ENCODE measurements around the gene CLIP2. TPM values are rescaled to one million over a fixed set of nuclear protein-coding genes. Genes with fewer than 3 reads are reported as not detected.
"Not testable (repeated sequence)": the region's sequence is repeated elsewhere in the genome, so short reads cannot be mapped to it uniquely, and the experiment has no call there.

The CLIP2 gene
- total and polyA plus RNA-seq, 8 donors, result 20.6 to 32.8 (median 25.6) TPM

DNA sequence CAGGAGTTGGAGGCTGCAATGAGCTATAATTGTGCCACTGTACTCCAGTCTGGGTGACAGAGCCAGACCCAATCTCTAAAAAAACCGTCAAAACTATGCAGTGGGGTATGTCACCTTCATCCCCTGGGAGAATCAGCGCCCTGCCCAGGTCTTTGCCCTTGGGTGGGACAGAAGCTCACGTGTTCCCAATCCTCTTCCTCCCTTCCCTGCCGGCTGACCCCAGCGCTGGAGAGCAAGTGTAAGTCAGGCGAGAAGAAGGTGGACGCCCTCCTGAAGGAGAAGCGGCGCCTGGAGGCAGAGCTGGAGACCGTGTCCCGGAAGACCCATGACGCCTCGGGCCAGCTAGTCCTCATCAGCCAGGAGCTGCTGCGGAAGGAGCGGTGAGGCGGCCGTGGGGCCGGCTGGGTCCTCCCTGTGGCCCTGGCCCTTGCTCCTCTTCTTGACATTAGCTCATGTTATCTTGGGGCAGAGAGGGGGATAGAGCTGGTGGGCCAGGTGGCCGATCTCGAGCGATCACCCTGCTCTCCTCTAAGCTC lies 99.7 kb downstream of the CLIP2 start:
- H3K27ac ChIP-seq, result no peak overlapping the region
- H3K36me3 ChIP-seq, result peaks cover 0 to 27% of the 10 kb centered on the region in 2 donors
- no peak for ATAC-seq
- intact Hi-C loops (cut with DNase I), result loop anchor here in 1 of 2 donors (10.0 kb wide), 1 partner anchor 314 kb away; no protein-coding TSS in a partner anchor
- TF ChIP-seq, protein P1, sequence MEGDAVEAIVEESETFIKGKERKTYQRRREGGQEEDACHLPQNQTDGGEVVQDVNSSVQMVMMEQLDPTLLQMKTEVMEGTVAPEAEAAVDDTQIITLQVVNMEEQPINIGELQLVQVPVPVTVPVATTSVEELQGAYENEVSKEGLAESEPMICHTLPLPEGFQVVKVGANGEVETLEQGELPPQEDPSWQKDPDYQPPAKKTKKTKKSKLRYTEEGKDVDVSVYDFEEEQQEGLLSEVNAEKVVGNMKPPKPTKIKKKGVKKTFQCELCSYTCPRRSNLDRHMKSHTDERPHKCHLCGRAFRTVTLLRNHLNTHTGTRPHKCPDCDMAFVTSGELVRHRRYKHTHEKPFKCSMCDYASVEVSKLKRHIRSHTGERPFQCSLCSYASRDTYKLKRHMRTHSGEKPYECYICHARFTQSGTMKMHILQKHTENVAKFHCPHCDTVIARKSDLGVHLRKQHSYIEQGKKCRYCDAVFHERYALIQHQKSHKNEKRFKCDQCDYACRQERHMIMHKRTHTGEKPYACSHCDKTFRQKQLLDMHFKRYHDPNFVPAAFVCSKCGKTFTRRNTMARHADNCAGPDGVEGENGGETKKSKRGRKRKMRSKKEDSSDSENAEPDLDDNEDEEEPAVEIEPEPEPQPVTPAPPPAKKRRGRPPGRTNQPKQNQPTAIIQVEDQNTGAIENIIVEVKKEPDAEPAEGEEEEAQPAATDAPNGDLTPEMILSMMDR (IDR thresholded peaks at IDR 0.05), result no peak
- H3K4me1 ChIP-seq, result peaks cover 0 to 8% of the 10 kb centered on the region in 2 donors
- H3K9me3 ChIP-seq, result no peaks in the 10 kb centered on the region
- no peak overlapping the region for H3K4me3 ChIP-seq
- DNase-seq, result peak in 1 of 4 donors; percentile 61
- H3K27me3 ChIP-seq, result no peaks in the 10 kb centered on the region

GRCh38 chr7:74393722-74394121 lies 104.5 kb downstream of the CLIP2 start:
- H3K9me3 ChIP-seq; intact Hi-C loops (cut with DNase I); H3K27me3 ChIP-seq; H3K4me3 ChIP-seq: not testable (repeated sequence)
- peaks cover 0 to 21% of the 10 kb centered on the region in 2 donors for H3K4me1 ChIP-seq
- peaks cover 0 to 30% of the 10 kb centered on the region in 2 donors for H3K36me3 ChIP-seq
- TF ChIP-seq, protein P1 (IDR thresholded peaks at IDR 0.05), result peak; percentile 25 to 31
- DNase-seq (peak in 1 of 4 donors; percentile 32), ATAC-seq (peak; percentile 81)
- peak overlapping the region; percentile 6 to 7 for H3K27ac ChIP-seq

GRCh38 chr7:74394601-74395000 lies 105.4 kb downstream of the CLIP2 start:
- peak in 1 of 4 donors; percentile 25 for DNase-seq
- peak; percentile 83 for ATAC-seq
- H3K27ac ChIP-seq; H3K4me3 ChIP-seq; intact Hi-C loops (cut with DNase I); H3K9me3 ChIP-seq; H3K27me3 ChIP-seq: not testable (repeated sequence)
- H3K36me3 ChIP-seq, result peaks cover 0 to 24% of the 10 kb centered on the region in 2 donors
- peaks cover 0 to 21% of the 10 kb centered on the region in 2 donors for H3K4me1 ChIP-seq

- no peaks in the 10 kb centered on the region for H3K27me3 ChIP-seq
- H3K4me1 ChIP-seq, result peaks cover 0 to 21% of the 10 kb centered on the region in 2 donors
- H3K27ac ChIP-seq, result no peak overlapping the region
- no peak for DNase-seq
- TF ChIP-seq, protein P1 (IDR thresholded peaks at IDR 0.05), result no peak
- intact Hi-C loops (cut with DNase I), result no loop called here
- H3K4me3 ChIP-seq, result no peak overlapping the region
- no peaks in the 10 kb centered on the region for H3K9me3 ChIP-seq
- H3K36me3 ChIP-seq, result peaks cover 0 to 29% of the 10 kb centered on the region in 2 donors
- ATAC-seq, result no peak
Measured at GRCh38 chr7:74395745-74396311, 106.6 kb downstream of the CLIP2 start.

GRCh38 chr7:74396993-74397392 lies 107.8 kb downstream of the CLIP2 start:
- intact Hi-C loops (cut with DNase I), result no loop called here
- TF ChIP-seq, protein P1 (IDR thresholded peaks at IDR 0.05), result no peak
- ATAC-seq (no peak), DNase-seq (no peak)
- Histone ChIP-seq H3K4me1 (peaks cover 0 to 21% of the 10 kb centered on the region in 2 donors), H3K9me3 (no peaks in the 10 kb centered on the region), H3K27ac (no peak overlapping the region), H3K4me3 (no peak overlapping the region), H3K27me3 (no peaks in the 10 kb centered on the region), H3K36me3 (peaks cover 0 to 33% of the 10 kb centered on the region in 2 donors)

Measured in left lung (tissue), 10 donors.